Activated T-helper 9 cell treated with anti-CD3 and anti-CD28 coated beads, Interleukin-2, amount 50 U/mL, for 16 hours (primary cell): Measurements from ENCODE around the gene HABP2.

Experiments
- DNase-seq: peaks from one replicate; pipeline ENCODE4 v3.0.0-alpha.2; 2020; ENCODE audit warnings: low read depth

The HABP2 gene

GRCh38 chr10:113604572-113604971 lies 51.7 kb downstream of the HABP2 start:
- DNase-seq, result no peak

- DNase-seq, result no peak
Observed at GRCh38 chr10:113605268-113605978, 52.6 kb downstream of the HABP2 start.

GRCh38 chr10:113609704-113610108 lies 56.9 kb downstream of the HABP2 start:
- no peak for DNase-seq

GRCh38 chr10:113610631-113611601 lies 58.1 kb downstream of the HABP2 start:
- DNase-seq, result no peak

- no peak for DNase-seq
Observed at GRCh38 chr10:113612154-113612553, 59.3 kb downstream of the HABP2 start.

GRCh38 chr10:113613427-113613826 lies 60.6 kb downstream of the HABP2 start:
- no peak for DNase-seq

GRCh38 chr10:113613977-113614690 lies 61.3 kb downstream of the HABP2 start:
- DNase-seq, result no peak

- DNase-seq, result no peak
Observed at GRCh38 chr10:113616244-113617074, 63.6 kb downstream of the HABP2 start.

GRCh38 chr10:113617086-113617485 lies 64.2 kb downstream of the HABP2 start:
- DNase-seq, result no peak

GRCh38 chr10:113618338-113618737 lies 65.5 kb downstream of the HABP2 start:
- DNase-seq, result no peak

GRCh38 chr10:113619401-113619800 lies 66.5 kb downstream of the HABP2 start:
- DNase-seq, result no peak

- no peak for DNase-seq
Observed at GRCh38 chr10:113620511-113620910, 67.7 kb downstream of the HABP2 start.

GRCh38 chr10:113620936-113621335 lies 68.1 kb downstream of the HABP2 start:
- DNase-seq, result no peak

- no peak for DNase-seq
Observed at GRCh38 chr10:113621799-113622198, 68.9 kb downstream of the HABP2 start.

GRCh38 chr10:113622831-113623230 lies 70.0 kb downstream of the HABP2 start:
- DNase-seq, result no peak

- no peak for DNase-seq
Observed at GRCh38 chr10:113625461-113626186, 72.8 kb downstream of the HABP2 start.

GRCh38 chr10:113626809-113627355 lies 74.0 kb downstream of the HABP2 start:
- no peak for DNase-seq

- no peak for DNase-seq
Observed at GRCh38 chr10:113627836-113628235, 75.0 kb downstream of the HABP2 start.

- no peak for DNase-seq
Observed at GRCh38 chr10:113628607-113629153, 75.8 kb downstream of the HABP2 start.

GRCh38 chr10:113630929-113631533 lies 78.2 kb downstream of the HABP2 start:
- DNase-seq, result no peak
